Measurements from ENCODE around the gene MED16. TPM values are rescaled to one million over a fixed set of nuclear protein-coding genes. Genes with fewer than 3 reads are reported as not detected.
A peak's percentile ranks its signal among the peaks of the same experiment; 100 is the strongest.

MED16 gene
- total and polyA plus RNA-seq, 8 donors, result 23.0 to 147 (median 35.5) TPM

DNA sequence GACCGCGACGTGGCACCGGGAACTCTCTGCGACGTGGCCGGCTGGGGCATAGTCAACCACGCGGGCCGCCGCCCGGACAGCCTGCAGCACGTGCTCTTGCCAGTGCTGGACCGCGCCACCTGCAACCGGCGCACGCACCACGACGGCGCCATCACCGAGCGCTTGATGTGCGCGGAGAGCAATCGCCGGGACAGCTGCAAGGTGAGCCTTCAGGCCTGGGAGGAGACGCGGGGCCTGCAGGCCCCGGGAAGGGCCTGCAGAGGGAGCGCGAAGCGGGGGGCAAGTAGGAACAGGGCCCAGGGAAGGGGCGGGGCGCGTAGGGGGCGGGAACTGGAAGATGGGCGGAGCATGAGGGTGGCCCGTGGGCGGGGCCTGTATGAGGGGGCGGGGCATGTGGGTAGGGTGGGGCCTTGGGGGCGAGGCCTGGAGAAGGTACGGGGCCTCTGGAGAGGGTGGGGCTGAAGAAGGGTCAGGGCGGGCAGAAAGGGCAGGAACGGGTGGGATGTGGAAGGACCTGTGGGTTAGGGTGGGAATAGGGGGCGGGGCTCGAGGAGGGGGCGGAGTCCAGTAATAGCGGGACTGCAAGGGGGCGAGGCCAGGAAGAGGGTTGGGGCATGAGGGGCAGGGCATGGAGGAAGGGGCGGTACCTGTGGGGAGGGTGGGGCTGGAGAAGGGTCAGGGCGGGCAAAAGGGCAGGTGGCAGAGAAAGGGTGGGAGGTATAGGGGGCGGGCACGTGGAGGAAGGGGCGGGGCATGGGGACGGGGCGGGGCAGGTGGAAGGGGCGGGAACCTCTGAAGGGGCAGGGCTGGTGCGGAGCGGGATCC lies 31.0 kb downstream of the MED16 start:
- DNase-seq (peak in 4 of 6 donors; percentile 49 to 86 (median 65)), ATAC-seq (peak in 3 of 4 donors; percentile 39 to 48 (median 47)), FAIRE-seq (no peak)
- TF ChIP-seq, protein P1, sequence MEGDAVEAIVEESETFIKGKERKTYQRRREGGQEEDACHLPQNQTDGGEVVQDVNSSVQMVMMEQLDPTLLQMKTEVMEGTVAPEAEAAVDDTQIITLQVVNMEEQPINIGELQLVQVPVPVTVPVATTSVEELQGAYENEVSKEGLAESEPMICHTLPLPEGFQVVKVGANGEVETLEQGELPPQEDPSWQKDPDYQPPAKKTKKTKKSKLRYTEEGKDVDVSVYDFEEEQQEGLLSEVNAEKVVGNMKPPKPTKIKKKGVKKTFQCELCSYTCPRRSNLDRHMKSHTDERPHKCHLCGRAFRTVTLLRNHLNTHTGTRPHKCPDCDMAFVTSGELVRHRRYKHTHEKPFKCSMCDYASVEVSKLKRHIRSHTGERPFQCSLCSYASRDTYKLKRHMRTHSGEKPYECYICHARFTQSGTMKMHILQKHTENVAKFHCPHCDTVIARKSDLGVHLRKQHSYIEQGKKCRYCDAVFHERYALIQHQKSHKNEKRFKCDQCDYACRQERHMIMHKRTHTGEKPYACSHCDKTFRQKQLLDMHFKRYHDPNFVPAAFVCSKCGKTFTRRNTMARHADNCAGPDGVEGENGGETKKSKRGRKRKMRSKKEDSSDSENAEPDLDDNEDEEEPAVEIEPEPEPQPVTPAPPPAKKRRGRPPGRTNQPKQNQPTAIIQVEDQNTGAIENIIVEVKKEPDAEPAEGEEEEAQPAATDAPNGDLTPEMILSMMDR (IDR thresholded peaks at IDR 0.05), result no peak
- Histone ChIP-seq H3K36me3 (no peaks in the 10 kb centered on the region), H3K27me3 (no peaks in the 10 kb centered on the region), H3K27ac (no peak overlapping the region), H3K4me3 (no peak overlapping the region), H3K4me1 (peaks cover 0 to 3% (median 0%) of the 10 kb centered on the region in 3 donors), H3K9me3 (no peaks in the 10 kb centered on the region)
- 15 to 20% methylated on average over 53 to 60 of the region's 60 CpGs for WGBS, 2 donors
- intact Hi-C loops (cut with DNase I), result loop anchor here in 1 of 3 donors (5.0 to 10.0 kb wide), 2 partner anchors 90 to 123 kb away; partner anchors contain the start of gene WDR18

DNA sequence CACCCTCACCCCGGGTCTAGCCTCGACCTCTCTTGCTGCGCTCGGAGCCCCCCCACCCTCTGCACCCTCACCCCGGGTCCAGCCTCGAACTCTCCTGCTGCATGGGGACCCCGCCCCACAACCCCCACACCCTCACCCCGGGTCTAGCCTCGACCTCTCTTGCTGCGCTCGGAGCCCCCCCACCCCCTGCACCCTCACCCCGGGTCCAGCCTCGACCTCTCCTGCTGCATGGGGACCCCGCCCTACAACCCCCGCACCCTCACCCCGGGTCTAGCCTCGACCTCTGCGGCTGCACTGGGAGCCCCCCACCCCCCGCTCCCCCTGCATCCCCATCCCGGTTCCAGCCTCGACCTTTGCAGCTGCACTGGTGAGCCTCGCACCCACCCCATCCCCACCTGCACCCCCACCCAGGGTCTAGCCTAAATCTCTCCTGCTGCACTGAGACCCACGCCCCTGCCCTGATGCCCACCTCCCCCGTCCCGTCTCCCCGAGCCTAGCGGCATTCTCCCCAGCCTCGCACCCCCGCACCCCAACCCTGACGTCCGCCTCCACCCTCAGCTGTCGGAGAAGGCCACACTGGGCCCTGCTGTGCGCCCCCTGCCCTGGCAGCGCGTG lies 31.7 kb downstream of the MED16 start:
- Histone ChIP-seq H3K4me3 (peak overlapping the region in 1 of 4 donors; percentile 42), H3K9me3 (no peaks in the 10 kb centered on the region), H3K27ac (no peak overlapping the region), H3K27me3 (no peaks in the 10 kb centered on the region), H3K36me3 (no peaks in the 10 kb centered on the region), H3K4me1 (peaks cover 0 to 3% (median 0%) of the 10 kb centered on the region in 3 donors)
- WGBS, 2 donors, result 45 to 53% methylated on average over 18 to 33 of the region's 35 CpGs
- intact Hi-C loops (cut with DNase I), result loop anchor here in 1 of 3 donors (5.0 to 10.0 kb wide), 2 partner anchors 89 to 124 kb away; partner anchors contain the start of gene WDR18
- peak in 1 of 6 donors; percentile 84 for DNase-seq
- FAIRE-seq, result no peak
- TF ChIP-seq, protein P1 (IDR thresholded peaks at IDR 0.05), result no peak
- no peak for ATAC-seq

DNA sequence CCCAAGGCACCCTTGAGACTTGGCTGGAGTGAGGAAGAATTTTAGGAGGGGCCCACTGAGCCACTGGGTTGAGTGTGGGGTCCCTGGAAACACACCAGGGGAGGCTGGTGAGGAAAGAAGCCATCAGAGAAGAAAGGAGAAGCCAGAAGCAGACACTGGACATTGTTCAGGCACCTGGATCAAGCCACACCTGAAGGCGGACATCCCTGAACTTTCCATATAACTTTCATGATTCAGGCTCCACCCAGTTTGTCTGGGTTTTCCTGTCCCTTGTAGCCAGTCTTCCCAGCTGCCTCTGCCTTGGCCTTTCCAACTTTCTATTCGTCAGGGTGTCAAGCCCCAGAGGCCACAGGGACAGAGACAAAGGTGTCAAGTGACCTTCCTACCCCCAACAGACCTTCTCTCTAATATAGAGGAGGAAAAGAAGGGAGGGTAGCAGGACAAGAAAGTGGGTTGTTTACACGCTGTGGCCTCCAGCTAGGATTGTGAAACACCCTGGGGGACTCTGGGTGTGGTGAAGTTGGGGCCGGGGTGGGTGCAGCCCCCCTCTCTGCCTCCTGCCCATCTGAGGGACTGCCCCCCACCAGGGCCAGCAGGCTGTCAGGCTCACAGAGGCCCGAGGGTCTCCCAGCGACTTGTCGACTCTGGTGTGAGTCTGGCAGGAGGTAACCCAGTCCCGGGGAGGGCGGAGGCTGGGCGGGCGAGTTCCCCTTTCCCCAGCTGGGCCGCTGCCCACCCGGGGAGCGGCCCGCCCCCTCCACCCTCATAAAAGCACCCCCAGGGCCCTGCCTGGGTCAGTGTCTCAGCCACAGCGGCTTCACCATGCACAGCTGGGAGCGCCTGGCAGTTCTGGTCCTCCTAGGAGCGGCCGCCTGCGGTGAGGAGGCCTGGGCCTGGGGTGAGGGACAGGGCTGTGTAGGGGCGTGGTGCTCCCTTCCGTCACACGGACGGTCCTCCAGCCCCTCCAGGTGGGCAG lies 33.8 kb downstream of the MED16 start, which contains the start of gene CFD:
Gene CFD (plus strand): TSS at position 797 of the 976 bp plus-strand sequence. CDS start 26 bp downstream, at position 823.
- H3K4me1 ChIP-seq, result peaks cover 0 to 2% (median 0%) of the 10 kb centered on the region in 3 donors
- ATAC-seq (peak in 2 of 4 donors; percentile 1 to 26), DNase-seq (peak in 2 of 6 donors; percentile 50 to 76), FAIRE-seq (no peak)
- TF ChIP-seq, protein P1 (IDR thresholded peaks at IDR 0.05), result no peak
- H3K27me3 ChIP-seq, result no peaks in the 10 kb centered on the region
- H3K36me3 ChIP-seq, result no peaks in the 10 kb centered on the region
- intact Hi-C loops (cut with DNase I), result no loop called here
- peak within 1 kb of the TSS in 3 of 4 donors; percentile 18 to 42 (median 28) for H3K4me3 ChIP-seq
- H3K9me3 ChIP-seq, result no peaks in the 10 kb centered on the region
- 47 to 65% methylated on average over 21 to 24 of the region's 24 CpGs for WGBS, 2 donors
- no peak within 1 kb of the TSS for H3K27ac ChIP-seq

DNA sequence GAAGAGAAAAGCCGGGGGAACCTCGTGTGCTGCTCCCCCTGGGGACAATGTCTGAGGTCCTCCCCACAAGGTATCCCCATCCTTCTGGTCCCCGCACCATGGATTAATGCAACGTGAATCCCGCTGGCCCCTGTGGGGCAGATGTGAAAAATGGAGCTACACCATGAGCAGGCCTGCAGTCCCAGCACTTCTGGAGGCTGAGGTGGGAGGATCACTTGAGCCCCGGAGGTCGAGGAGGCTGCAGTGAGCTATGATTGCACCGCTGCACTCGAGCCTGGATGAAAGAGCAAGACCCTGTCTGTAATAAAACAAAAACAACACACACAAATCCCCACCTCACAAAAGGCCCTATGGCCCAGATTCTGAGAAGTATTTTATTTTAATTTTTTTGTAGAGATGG lies 34.7 kb downstream of the MED16 start:
- ATAC-seq, result no peak
- no peaks in the 10 kb centered on the region for H3K36me3 ChIP-seq
- WGBS, 2 donors, result 66 to 80% methylated on average over 9 of the region's 9 CpGs
- no peak overlapping the region for H3K27ac ChIP-seq
- no peak overlapping the region for H3K4me3 ChIP-seq
- H3K4me1 ChIP-seq, result no peaks in the 10 kb centered on the region
- intact Hi-C loops (cut with DNase I), result no loop called here
- no peak for FAIRE-seq
- no peaks in the 10 kb centered on the region for H3K9me3 ChIP-seq
- TF ChIP-seq, protein P1 (IDR thresholded peaks at IDR 0.05), result no peak
- H3K27me3 ChIP-seq, result peaks cover 0 to 1% (median 0%) of the 10 kb centered on the region in 4 donors
- peak in 1 of 6 donors; percentile 24 for DNase-seq

Measured in pancreas (tissue), 10 donors.